VCaP (cell line): ENCODE results near the gene CYSTM1.
A peak's percentile ranks its signal among the peaks of the same experiment; 100 is the strongest.

ENCODE experiments used
- H3K27ac ChIP-seq: fragments of 450-650 bp; 2 replicates; pipeline ENCODE4 v1.5.1; 2017
- TF ChIP-seq, protein P1 (sequence below): fragments of 450-650 bp; conservative IDR thresholded peaks from 2 replicates; pipeline ENCODE4 v1.5.1; 2017; ENCODE audit warnings: mild to moderate bottlenecking, moderate library complexity

CYSTM1 gene

DNA sequence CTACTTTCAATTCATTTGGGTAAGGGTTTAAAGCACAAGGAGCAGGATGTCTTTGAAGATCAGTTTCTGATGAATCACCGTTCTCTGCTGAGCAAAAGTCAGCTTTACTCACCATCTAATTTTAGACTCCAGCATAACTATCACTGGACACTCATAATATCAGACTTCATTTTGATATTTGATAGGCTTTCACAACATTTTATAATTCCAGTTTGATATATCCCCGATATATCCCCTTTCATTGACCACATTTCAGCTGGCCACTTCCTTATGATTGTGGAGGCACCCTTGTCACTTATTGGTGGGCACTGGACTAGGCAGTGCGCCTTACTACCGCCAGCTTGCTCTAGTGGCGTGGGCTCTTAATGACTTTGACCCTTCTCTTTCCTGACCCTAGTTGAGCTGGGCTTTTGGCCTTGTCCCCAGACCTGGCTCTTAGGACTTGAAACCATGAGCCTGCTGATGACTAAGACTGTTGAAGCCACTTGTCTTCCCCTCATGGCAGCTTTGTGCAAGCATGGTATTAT is 46.8 kb downstream of the CYSTM1 start:
- peak overlapping the region; percentile 98 for H3K27ac ChIP-seq
- TF ChIP-seq, protein P1, sequence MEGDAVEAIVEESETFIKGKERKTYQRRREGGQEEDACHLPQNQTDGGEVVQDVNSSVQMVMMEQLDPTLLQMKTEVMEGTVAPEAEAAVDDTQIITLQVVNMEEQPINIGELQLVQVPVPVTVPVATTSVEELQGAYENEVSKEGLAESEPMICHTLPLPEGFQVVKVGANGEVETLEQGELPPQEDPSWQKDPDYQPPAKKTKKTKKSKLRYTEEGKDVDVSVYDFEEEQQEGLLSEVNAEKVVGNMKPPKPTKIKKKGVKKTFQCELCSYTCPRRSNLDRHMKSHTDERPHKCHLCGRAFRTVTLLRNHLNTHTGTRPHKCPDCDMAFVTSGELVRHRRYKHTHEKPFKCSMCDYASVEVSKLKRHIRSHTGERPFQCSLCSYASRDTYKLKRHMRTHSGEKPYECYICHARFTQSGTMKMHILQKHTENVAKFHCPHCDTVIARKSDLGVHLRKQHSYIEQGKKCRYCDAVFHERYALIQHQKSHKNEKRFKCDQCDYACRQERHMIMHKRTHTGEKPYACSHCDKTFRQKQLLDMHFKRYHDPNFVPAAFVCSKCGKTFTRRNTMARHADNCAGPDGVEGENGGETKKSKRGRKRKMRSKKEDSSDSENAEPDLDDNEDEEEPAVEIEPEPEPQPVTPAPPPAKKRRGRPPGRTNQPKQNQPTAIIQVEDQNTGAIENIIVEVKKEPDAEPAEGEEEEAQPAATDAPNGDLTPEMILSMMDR, result no peak

DNA sequence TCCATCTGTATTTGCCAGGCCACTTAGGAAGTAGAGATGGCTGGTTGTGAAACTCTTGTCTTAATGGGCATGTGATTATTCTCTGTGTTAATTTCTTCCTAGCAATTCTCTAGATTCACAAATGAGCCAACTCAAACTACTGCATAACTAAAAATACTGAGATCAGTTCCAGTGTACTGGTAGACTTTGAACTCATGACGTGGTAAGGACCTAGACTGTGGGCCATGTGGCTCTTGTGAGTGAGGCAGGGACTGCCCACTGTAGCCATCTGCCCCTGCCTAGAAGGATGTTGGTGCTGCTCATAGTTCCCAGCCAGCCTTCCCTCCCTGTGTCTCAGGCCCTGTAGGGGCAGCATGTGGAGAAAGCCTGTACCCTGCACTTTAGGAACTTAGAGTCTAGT is 47.4 kb downstream of the CYSTM1 start:
- TF ChIP-seq, protein P1, result no peak
- peak overlapping the region; percentile 98 for H3K27ac ChIP-seq

DNA sequence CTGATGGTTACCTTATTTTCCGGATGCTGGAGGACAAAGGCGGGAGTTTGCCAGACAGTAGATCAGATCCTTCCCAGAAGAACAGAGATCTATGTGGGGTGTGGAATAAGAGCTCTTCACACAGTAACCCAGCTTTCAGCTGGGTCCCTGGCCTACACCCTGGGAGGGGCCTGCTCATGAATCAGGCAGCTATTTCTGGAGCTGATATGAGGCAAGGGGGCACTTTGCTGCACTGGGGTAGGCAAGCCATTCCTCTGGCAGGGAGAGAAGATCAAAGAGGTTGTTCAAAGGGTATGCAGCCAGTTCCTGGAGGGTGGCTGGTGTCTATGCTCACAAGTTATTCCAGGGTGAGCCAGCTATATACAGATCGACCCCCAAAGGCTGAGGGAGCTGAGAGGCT is 48.6 kb downstream of the CYSTM1 start:
- TF ChIP-seq, protein P1, result no peak
- H3K27ac ChIP-seq, result peak overlapping the region; percentile 98; the same call in 1 of the 2 replicates

DNA sequence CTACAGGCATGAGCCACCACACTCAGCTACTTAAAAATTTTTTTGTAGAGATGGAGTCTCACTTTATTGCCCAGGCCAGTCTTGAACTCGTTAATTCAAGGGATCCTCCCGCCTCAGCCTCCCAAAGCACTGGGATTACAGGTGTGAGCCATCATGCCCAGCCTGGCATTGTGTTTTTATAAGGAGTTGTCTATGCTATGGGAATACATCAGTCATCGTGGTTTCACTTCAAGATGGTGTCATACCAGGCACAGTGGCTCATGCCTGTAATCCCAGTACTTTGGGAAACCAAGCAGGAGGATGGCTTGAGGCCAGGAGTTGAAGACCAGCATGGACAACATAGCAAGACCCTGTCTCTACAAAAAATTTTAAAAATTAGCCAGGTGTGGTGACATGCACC is 49.7 kb downstream of the CYSTM1 start:
- TF ChIP-seq, protein P1, result no peak
- no peak overlapping the region for H3K27ac ChIP-seq

DNA sequence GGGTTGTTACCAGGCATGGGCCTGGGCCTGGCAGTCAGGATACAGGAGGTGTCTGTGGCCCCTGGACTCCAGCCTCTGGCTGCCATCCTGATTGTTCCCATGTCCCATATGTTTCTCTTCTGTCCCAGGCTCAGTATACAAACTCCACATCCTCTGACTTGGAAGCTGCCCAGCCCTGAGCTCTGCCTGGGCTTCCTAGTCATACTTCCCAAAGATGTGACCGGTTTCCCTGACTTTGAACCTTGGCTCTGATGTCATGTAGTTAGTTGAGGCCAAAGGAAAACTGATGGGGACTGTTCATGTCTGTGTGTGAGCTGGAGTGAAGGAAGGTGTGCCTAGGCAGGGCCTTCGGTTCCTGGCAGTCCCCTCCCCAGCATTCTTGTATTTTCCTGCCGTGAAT is 50.4 kb downstream of the CYSTM1 start:
- no peak overlapping the region for H3K27ac ChIP-seq
- TF ChIP-seq, protein P1, result no peak

DNA sequence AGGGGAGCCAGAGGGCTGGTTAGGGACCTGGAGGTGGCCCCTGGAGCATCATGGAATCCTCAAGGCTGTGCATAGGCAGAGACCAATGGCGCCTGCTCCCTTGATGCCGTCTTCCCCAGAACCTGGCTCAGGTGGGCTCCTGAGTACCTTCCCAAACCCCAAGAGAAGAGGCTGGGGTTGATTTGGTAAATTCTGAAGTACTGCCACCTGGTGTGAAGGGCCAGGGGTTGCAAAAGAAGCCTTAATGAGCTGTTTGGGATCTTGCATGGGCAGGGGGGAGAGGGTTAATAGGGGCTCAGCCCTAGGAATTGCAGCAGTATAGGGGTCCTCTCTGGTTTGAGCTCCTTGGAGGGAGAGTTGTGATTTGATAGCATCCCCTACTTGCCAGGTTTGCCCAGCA is 52.1 kb downstream of the CYSTM1 start:
- TF ChIP-seq, protein P1, result peak; percentile 18; the same call in 1 of the 2 replicates

DNA sequence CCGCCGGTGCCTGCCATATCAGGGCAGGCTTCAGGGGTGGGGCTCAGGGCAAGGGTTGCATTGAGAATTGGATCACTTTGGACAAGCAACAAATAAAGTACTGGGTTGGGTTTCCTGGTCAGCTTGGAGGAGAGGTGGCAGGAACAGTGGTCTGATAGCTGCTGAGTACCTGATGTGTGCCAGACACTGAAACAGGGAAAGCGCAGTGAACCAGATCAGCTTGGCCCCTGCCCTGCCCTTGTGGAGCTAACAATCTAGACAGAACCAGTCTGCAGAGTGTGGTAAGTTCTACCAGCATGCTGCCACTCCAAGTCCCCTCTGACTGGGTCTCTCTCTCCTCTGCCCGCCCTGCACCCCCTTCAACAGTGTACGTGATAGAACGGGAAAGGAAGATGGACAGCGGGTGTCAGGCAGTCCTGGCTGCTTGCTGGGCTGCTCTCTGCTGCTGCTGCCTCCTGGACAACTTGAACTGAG is 53.4 kb downstream of the CYSTM1 start:
- TF ChIP-seq, protein P1, result no peak
- H3K27ac ChIP-seq, result no peak overlapping the region

More for the DNA sequence above, 52.1 kb downstream of the CYSTM1 start:
- no peak overlapping the region for H3K27ac ChIP-seq
